Thyroid gland (tissue), 4 donors: Measurements from ENCODE around the gene NEDD4L. TPM values are rescaled to one million over a fixed set of nuclear protein-coding genes. Genes with fewer than 3 reads are reported as not detected.
A peak's percentile ranks its signal among the peaks of the same experiment; 100 is the strongest.

Experiments
- DNase-seq, 2 donors: peaks; one replicate each; pipeline ENCODE4 v3.0.0-alpha.2; 2019
- H3K27ac ChIP-seq, 3 donors: fragments of 200-600 bp; sonication (generic); 1 replicate in 2 of 3; 2 replicates in 1 of 3; pipeline ENCODE4 v1.5.1; 2016 to 2019; ENCODE audit warnings: mild to moderate bottlenecking in 1 of 3, moderate library complexity in 1 of 3
- H3K27me3 ChIP-seq: fragments of 200-600 bp; sonication (generic); one replicate; pipeline ENCODE4 v1.5.1; 2019
- H3K36me3 ChIP-seq, 2 donors: fragments of 200-600 bp; sonication (generic); one replicate each; pipeline ENCODE4 v1.5.1; 2016 to 2019
- H3K4me1 ChIP-seq, 2 donors: fragments of 200-600 bp; sonication (generic); one replicate each; pipeline ENCODE4 v1.5.1; 2017 to 2019
- H3K4me3 ChIP-seq, 3 donors: fragments of 200-600 bp; sonication (generic); replicated peaks in 1 of 3; 1 replicate in 2 of 3; 2 replicates in 1 of 3; pipeline ENCODE4 v1.5.1; 2016; ENCODE audit warnings: mild to moderate bottlenecking in 1 of 3
- H3K9me3 ChIP-seq: fragments of 200-600 bp; sonication (generic); one replicate; pipeline ENCODE4 v1.5.1; 2017
- POLR2A ChIP-seq, 2 donors: fragments of 450-650 bp; IDR thresholded peaks; one replicate each; pipeline ENCODE4 v1.6.1; 2017; ENCODE audit warnings: antibody characterized with exemption in 2 of 2, mild to moderate bottlenecking in 2 of 2, moderate library complexity in 1 of 2
- WGBS, 2 donors: methylation state at CpG; one replicate each; pipeline ENCODE4 v1.1.5; 2017; 5-methylcytosine and 5-hydroxymethylcytosine counted together
- intact Hi-C: fragments of 100-400 bp; cut with DNase I; formaldehyde crosslinking; loops from one replicate; pipeline ENCODE4 v1.15.1; 2023
- total RNA-seq, 4 donors: library from RNA; depleted of rRNA; stranded (reverse); fragments of >200 nt; gene quantifications; one replicate each; pipeline ENCODE4 v1.2.3, GENCODE V29; 2016
- TF ChIP-seq, protein P1 (sequence below), 6 experiments: fragments of 200-600 bp in 3 of 6; fragments of 450-650 bp in 3 of 6; sonication (generic) in 3 of 6; IDR thresholded peaks; one replicate each; pipeline ENCODE4 v1.5.1; 2016 to 2019; ENCODE audit warnings: antibody characterized with exemption in 6 of 6, mild to moderate bottlenecking in 2 of 6, inconsistent platforms in 1 of 6, moderate library complexity in 1 of 6

NEDD4L gene
- total RNA-seq, 4 donors from 2014 or later, result 61.5 to 105 (median 78.0) TPM

DNA sequence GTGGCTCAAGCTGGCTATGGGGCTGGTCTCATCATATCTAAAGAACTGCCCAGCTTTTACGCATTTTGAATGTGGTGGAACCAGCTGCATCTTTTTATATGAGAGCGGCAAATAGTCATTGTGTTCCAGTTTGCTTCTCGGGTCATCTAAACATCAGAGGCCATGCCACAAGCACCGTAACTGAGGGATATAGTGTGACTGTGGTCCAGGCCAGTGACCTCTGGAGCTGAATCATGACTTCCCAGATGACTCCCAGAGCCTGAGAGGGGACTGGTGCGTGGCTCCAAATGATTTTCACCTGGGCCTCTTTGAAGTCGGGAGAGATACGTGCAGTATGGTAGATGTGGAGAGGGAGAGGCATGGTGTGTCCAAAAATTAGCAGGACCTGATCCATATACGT, 271.0 kb downstream of the NEDD4L start:
- intact Hi-C loops, result loop anchor here (10.0 kb wide), 2 partner anchors 130 to 270 kb away; partner anchors contain the start of gene NEDD4L
- TF ChIP-seq, protein P1, sequence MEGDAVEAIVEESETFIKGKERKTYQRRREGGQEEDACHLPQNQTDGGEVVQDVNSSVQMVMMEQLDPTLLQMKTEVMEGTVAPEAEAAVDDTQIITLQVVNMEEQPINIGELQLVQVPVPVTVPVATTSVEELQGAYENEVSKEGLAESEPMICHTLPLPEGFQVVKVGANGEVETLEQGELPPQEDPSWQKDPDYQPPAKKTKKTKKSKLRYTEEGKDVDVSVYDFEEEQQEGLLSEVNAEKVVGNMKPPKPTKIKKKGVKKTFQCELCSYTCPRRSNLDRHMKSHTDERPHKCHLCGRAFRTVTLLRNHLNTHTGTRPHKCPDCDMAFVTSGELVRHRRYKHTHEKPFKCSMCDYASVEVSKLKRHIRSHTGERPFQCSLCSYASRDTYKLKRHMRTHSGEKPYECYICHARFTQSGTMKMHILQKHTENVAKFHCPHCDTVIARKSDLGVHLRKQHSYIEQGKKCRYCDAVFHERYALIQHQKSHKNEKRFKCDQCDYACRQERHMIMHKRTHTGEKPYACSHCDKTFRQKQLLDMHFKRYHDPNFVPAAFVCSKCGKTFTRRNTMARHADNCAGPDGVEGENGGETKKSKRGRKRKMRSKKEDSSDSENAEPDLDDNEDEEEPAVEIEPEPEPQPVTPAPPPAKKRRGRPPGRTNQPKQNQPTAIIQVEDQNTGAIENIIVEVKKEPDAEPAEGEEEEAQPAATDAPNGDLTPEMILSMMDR (IDR thresholded peaks at IDR 0.05), result no peak
- TF ChIP-seq POLR2A (IDR thresholded peaks at IDR 0.05), result no peak
- Histone ChIP-seq H3K27me3 (no peaks in the 10 kb centered on the region), H3K9me3 (no peaks in the 10 kb centered on the region), H3K4me3 (no peak overlapping the region), H3K4me1 (peaks cover 41 to 64% of the 10 kb centered on the region in 2 donors), H3K36me3 (no peaks in the 10 kb centered on the region), H3K27ac (peak overlapping the region in 2 of 3 donors; percentile 52 to 64)
- 83 to 94% methylated on average over 8 of the region's 8 CpGs for WGBS, 2 donors
- no peak for DNase-seq

DNA sequence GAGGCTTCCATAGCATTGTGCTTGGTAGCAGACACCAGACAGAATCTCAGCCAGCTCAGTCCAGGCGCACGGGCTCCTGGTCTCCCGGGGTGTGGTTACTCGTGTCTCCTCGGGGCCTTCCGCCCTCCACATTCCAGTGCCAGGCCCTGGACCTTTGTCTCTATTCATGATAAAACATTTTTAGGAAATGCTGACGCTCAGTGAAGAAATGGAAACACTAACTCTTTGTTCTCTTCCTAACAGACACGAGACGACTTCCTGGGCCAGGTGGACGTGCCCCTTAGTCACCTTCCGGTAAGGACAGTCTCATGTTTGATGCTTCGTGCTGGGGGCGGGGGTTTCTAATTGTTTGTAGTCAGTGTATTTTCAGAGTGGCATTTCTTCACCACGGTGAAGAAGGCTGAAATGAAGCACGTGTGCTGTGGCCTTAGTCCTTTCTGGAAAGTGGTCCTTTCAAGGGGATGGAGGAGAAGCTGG, 271.8 kb downstream of the NEDD4L start:
- WGBS, 2 donors, result 88 to 90% methylated on average over 15 of the region's 15 CpGs
- TF ChIP-seq, protein P1 (IDR thresholded peaks at IDR 0.05), result no peak
- no peak for TF ChIP-seq POLR2A (IDR thresholded peaks at IDR 0.05)
- no peak overlapping the region for H3K4me3 ChIP-seq
- H3K36me3 ChIP-seq, result no peaks in the 10 kb centered on the region
- DNase-seq, result no peak
- H3K27ac ChIP-seq, result peak overlapping the region in 2 of 3 donors; percentile 22 to 64
- no peaks in the 10 kb centered on the region for H3K9me3 ChIP-seq
- H3K27me3 ChIP-seq, result no peaks in the 10 kb centered on the region
- H3K4me1 ChIP-seq, result peaks cover 34 to 57% of the 10 kb centered on the region in 2 donors
- intact Hi-C loops, result loop anchor here (10.0 kb wide), 2 partner anchors 131 to 271 kb away; partner anchors contain the start of gene NEDD4L

DNA sequence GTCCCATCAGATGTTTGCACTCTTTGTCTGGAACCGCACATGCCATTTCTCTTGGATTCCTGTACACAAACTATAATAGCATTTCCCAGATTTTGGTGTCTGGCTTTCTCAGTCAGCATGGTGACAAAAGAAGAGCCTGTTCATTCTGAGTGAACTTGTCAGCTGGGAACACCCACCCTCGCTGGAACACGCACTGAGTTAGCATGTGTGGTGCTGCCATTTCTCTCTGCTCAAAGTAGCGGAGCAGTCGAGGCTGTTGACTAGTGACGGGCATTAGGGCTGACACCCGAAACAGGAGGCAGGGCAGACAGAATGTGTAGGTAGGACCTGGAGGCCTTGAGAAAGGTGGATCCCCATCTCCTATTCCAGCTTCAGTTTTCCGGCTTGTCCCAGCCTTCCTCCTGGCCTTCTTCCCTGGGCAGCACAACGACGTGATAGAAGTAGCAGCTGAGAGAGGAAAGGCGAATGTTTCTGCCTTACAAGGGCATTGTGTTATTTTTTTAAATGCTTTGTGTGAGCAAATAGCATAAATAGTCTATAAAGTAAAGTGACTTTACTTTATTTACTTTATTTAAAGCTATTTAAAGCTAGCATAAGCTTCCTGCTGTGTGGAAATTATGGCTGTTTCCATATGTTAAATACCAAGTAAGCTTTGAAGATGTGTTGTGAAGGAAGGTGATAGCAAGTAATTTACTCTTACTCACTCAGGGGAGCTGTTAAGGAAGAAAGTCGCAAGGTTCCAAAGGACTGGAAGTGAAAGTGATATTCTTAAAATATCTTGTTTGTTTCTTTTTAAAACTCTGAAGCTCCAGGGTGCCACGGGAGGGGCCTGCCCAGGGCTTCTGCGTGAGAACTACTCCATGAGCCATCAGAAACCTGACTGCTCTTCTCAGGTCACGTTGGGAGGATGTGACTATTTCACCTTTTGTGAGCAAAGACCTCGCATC, 272.6 kb downstream of the NEDD4L start:
- Histone ChIP-seq H3K4me1 (peaks cover 28 to 53% of the 10 kb centered on the region in 2 donors), H3K27ac (peak overlapping the region in 2 of 3 donors; percentile 22 to 64)
- no peak for DNase-seq

DNA sequence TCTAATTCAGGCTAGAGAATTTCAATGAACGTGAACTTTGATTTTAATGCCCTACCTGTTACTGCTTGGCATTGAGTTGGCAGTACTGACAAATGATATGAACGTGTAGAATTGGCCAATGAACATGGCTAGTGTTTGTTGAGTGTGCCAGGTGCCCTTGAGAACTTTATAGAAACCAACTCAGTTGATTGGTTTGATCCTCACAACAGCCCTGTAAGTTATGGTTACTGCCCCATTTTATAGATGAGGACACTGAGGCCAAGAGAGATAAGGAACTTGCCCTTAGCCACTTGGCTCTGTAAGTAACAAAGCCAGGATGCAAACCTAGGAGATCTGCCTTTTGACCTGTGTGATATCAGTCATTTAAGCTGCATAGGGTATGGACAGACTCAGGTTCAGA, 275.7 kb downstream of the NEDD4L start:
- Histone ChIP-seq H3K27me3 (no peaks in the 10 kb centered on the region), H3K4me1 (peaks cover 15 to 38% of the 10 kb centered on the region in 2 donors), H3K27ac (no peak overlapping the region), H3K4me3 (no peak overlapping the region), H3K9me3 (no peaks in the 10 kb centered on the region), H3K36me3 (no peaks in the 10 kb centered on the region)
- intact Hi-C loops, result loop anchor here (10.0 kb wide), 3 partner anchors 135 to 275 kb away; partner anchors contain the start of gene NEDD4L
- TF ChIP-seq, protein P1 (IDR thresholded peaks at IDR 0.05), result no peak
- no peak for TF ChIP-seq POLR2A (IDR thresholded peaks at IDR 0.05)
- no peak for DNase-seq
- WGBS, 2 donors, result 75 to 81% methylated on average over 2 of the region's 2 CpGs

More for the DNA sequence above, 272.6 kb downstream of the NEDD4L start:
- WGBS, 2 donors, result 82 to 89% methylated on average over 16 of the region's 16 CpGs
- no peaks in the 10 kb centered on the region for H3K36me3 ChIP-seq
- H3K4me3 ChIP-seq, result no peak overlapping the region
- TF ChIP-seq POLR2A (IDR thresholded peaks at IDR 0.05), result no peak
- TF ChIP-seq, protein P1 (IDR thresholded peaks at IDR 0.05), result no peak
- H3K9me3 ChIP-seq, result no peaks in the 10 kb centered on the region
- intact Hi-C loops, result loop anchor here (10.0 kb wide), 2 partner anchors 132 to 272 kb away; partner anchors contain the start of gene NEDD4L
- no peaks in the 10 kb centered on the region for H3K27me3 ChIP-seq
